Sigmoid colon (tissue), 3 donors: ENCODE data around the gene MUC5AC.

Source experiments
- CTCF ChIP-seq, 4 experiments: fragments of 450-650 bp in 3 of 4; fragments of 200-600 bp in 1 of 4; IDR thresholded peaks; one replicate each; pipeline ENCODE4 v1.5.1; 2016 to 2019; ENCODE audit warnings: antibody characterized with exemption in 4 of 4, mild to moderate bottlenecking in 3 of 4, moderate library complexity in 2 of 4
- POLR2A ChIP-seq, 2 donors: fragments of 450-650 bp; IDR thresholded peaks; one replicate each; pipeline ENCODE4 v1.6.1; 2016; ENCODE audit warnings: antibody characterized with exemption in 2 of 2, mild to moderate bottlenecking in 2 of 2, moderate library complexity in 2 of 2

- TF ChIP-seq CTCF (IDR thresholded peaks at IDR 0.05) (no peak), POLR2A (IDR thresholded peaks at IDR 0.05) (no peak)
Observed at GRCh38 chr11:1221848-1222311, 64.1 kb downstream of the MUC5AC start.
